ENCODE measurements around the gene AHDC1. TPM values are rescaled to one million over a fixed set of nuclear protein-coding genes. Genes with fewer than 3 reads are reported as not detected.

Gene AHDC1
- total and polyA plus RNA-seq, 2 of the 13 experiments (the other 11 are each of a cell fraction or from before 2014, with no cell fraction given), result 1.0 to 2.7 TPM

DNA sequence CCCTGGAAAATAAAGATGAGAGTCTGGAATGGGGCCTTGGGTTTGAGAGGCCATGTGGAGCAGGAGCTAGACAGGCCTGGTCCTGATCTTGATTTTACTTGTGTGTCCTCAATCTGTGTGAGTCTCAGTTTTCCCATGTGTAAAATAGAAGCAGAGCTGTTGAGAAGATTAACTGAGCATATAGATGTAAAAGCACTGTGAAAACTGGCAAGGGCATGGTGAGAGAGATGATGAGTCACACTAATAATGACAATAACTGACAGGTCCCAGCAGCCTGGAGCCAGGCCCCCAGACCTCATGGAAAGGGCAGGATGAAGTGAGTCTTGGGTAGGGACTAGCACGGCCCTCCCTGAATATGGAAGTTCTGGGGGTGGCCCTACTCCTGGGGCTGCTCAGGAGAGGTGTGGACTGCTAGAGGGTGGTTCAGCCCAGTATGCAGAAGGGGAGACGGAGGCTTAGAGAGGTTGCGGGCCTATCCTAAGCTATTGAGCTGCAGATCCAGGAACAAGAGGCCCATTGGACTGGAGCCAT is 2.8 kb upstream of the AHDC1 start (continued):
- no peak for TF ChIP-seq ZNF326 (CRISPR knock-in tag; IDR thresholded peaks at IDR 0.05; ENCODE audit: borderline replicate concordance)
- TF ChIP-seq, protein P1, sequence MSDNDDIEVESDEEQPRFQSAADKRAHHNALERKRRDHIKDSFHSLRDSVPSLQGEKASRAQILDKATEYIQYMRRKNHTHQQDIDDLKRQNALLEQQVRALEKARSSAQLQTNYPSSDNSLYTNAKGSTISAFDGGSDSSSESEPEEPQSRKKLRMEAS (IDR thresholded peaks at IDR 0.05), result 0 out of 2 replicates have a peak, but pooled peaks have one; percentile 10
- TF ChIP-seq, protein P2, sequence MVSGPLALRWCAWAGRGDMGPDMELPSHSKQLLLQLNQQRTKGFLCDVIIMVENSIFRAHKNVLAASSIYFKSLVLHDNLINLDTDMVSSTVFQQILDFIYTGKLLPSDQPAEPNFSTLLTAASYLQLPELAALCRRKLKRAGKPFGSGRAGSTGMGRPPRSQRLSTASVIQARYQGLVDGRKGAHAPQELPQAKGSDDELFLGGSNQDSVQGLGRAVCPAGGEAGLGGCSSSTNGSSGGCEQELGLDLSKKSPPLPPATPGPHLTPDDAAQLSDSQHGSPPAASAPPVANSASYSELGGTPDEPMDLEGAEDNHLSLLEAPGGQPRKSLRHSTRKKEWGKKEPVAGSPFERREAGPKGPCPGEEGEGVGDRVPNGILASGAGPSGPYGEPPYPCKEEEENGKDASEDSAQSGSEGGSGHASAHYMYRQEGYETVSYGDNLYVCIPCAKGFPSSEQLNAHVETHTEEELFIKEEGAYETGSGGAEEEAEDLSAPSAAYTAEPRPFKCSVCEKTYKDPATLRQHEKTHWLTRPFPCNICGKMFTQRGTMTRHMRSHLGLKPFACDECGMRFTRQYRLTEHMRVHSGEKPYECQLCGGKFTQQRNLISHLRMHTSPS (CRISPR knock-in tag; IDR thresholded peaks at IDR 0.05; ENCODE audit: low read depth), result 0 out of 2 replicates have a peak, but pooled peaks have one; percentile 60
- TF ChIP-seq SMAD1 (CRISPR knock-in tag; IDR thresholded peaks at IDR 0.05; ENCODE audit: borderline replicate concordance, low read depth), result no peak
- TF ChIP-seq, protein P3, sequence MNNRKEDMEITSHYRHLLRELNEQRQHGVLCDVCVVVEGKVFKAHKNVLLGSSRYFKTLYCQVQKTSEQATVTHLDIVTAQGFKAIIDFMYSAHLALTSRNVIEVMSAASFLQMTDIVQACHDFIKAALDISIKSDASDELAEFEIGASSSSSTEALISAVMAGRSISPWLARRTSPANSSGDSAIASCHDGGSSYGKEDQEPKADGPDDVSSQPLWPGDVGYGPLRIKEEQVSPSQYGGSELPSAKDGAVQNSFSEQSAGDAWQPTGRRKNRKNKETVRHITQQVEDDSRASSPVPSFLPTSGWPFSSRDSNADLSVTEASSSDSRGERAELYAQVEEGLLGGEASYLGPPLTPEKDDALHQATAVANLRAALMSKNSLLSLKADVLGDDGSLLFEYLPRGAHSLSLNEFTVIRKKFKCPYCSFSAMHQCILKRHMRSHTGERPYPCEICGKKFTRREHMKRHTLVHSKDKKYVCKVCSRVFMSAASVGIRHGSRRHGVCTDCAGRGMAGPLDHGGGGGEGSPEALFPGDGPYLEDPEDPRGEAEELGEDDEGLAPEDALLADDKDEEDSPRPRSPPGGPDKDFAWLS (CRISPR knock-in tag; IDR thresholded peaks at IDR 0.05; ENCODE audit: borderline replicate concordance), result no peak
- TF ChIP-seq, protein P4, sequence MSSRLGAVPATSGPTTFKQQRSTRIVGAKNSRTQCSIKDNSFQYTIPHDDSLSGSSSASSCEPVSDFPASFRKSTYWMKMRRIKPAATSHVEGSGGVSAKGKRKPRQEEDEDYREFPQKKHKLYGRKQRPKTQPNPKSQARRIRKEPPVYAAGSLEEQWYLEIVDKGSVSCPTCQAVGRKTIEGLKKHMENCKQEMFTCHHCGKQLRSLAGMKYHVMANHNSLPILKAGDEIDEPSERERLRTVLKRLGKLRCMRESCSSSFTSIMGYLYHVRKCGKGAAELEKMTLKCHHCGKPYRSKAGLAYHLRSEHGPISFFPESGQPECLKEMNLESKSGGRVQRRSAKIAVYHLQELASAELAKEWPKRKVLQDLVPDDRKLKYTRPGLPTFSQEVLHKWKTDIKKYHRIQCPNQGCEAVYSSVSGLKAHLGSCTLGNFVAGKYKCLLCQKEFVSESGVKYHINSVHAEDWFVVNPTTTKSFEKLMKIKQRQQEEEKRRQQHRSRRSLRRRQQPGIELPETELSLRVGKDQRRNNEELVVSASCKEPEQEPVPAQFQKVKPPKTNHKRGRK (CRISPR knock-in tag; IDR thresholded peaks at IDR 0.05), result no peak
- peak; percentile 33; the same call in 1 of the 2 replicates for TF ChIP-seq ZNF501 (CRISPR knock-in tag; IDR thresholded peaks at IDR 0.05)
- 0 out of 2 replicates have a peak, but pooled peaks have one; percentile 4 for TF ChIP-seq SIN3A (IDR thresholded peaks at IDR 0.05; ENCODE audit: borderline replicate concordance, low read depth, low read length)
- TF ChIP-seq, protein P5, sequence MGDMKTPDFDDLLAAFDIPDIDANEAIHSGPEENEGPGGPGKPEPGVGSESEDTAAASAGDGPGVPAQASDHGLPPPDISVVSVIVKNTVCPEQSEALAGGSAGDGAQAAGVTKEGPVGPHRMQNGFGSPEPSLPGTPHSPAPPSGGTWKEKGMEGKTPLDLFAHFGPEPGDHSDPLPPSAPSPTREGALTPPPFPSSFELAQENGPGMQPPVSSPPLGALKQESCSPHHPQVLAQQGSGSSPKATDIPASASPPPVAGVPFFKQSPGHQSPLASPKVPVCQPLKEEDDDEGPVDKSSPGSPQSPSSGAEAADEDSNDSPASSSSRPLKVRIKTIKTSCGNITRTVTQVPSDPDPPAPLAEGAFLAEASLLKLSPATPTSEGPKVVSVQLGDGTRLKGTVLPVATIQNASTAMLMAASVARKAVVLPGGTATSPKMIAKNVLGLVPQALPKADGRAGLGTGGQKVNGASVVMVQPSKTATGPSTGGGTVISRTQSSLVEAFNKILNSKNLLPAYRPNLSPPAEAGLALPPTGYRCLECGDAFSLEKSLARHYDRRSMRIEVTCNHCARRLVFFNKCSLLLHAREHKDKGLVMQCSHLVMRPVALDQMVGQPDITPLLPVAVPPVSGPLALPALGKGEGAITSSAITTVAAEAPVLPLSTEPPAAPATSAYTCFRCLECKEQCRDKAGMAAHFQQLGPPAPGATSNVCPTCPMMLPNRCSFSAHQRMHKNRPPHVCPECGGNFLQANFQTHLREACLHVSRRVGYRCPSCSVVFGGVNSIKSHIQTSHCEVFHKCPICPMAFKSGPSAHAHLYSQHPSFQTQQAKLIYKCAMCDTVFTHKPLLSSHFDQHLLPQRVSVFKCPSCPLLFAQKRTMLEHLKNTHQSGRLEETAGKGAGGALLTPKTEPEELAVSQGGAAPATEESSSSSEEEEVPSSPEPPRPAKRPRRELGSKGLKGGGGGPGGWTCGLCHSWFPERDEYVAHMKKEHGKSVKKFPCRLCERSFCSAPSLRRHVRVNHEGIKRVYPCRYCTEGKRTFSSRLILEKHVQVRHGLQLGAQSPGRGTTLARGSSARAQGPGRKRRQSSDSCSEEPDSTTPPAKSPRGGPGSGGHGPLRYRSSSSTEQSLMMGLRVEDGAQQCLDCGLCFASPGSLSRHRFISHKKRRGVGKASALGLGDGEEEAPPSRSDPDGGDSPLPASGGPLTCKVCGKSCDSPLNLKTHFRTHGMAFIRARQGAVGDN (CRISPR knock-in tag; IDR thresholded peaks at IDR 0.05), result no peak
- TF ChIP-seq ZBTB20 (CRISPR knock-in tag; IDR thresholded peaks at IDR 0.05; ENCODE audit: borderline replicate concordance, low read depth), result no peak
- no peak for TF ChIP-seq JUND (CRISPR knock-in tag; IDR thresholded peaks at IDR 0.05)
- TF ChIP-seq, protein P6, sequence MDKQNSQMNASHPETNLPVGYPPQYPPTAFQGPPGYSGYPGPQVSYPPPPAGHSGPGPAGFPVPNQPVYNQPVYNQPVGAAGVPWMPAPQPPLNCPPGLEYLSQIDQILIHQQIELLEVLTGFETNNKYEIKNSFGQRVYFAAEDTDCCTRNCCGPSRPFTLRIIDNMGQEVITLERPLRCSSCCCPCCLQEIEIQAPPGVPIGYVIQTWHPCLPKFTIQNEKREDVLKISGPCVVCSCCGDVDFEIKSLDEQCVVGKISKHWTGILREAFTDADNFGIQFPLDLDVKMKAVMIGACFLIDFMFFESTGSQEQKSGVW (CRISPR knock-in tag; IDR thresholded peaks at IDR 0.05; ENCODE audit: borderline replicate concordance), result no peak
- no peak for TF ChIP-seq TCF7 (IDR thresholded peaks at IDR 0.05; ENCODE audit: low read depth)
- 0 out of 2 replicates have a peak, but pooled peaks have one; percentile 10 for TF ChIP-seq ZNF543 (CRISPR knock-in tag; IDR thresholded peaks at IDR 0.05)
- no peak for TF ChIP-seq GPN1 (CRISPR knock-in tag; IDR thresholded peaks at IDR 0.05; ENCODE audit: borderline replicate concordance)
- no peak for TF ChIP-seq RBFOX2 (IDR thresholded peaks at IDR 0.05; ENCODE audit: low read depth, low read length)
- TF ChIP-seq REPIN1 (CRISPR knock-in tag; IDR thresholded peaks at IDR 0.05; ENCODE audit: borderline replicate concordance, low read depth), result no peak
- TF ChIP-seq, protein P7, sequence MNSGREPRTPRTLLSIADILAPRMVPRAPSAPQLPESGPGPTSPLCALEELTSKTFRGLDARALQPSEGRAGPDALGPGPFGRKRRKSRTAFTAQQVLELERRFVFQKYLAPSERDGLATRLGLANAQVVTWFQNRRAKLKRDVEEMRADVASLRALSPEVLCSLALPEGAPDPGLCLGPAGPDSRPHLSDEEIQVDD (CRISPR knock-in tag; IDR thresholded peaks at IDR 0.05; ENCODE audit: borderline replicate concordance), result no peak

Data from HepG2 (cell line).